PFSK-1 (cell line): ENCODE data around the gene KSR1.

Experiments used
- FOXP2 ChIP-seq: optimal IDR thresholded peaks from 2 replicates; pipeline ENCODE3; 2011; ENCODE audit warnings: borderline replicate concordance, control low read depth, inconsistent platforms; ENCODE audit not compliant: insufficient read depth; ENCODE audit errors: extremely low read length, extremely low read depth
- POLR2AphosphoS5 ChIP-seq: IDR thresholded peaks from 2 replicates; pipeline ENCODE4 v1.6.1; 2012; ENCODE audit warnings: low read depth, mild to moderate bottlenecking, control low read depth, low read length, moderate library complexity
- REST ChIP-seq, 2 experiments: IDR thresholded peaks; 2 replicates each; pipeline versions ENCODE4 v1.6.1 to v1.8.0; 2011 to 2012; ENCODE audit warnings: low read depth in 2 of 2, low read length in 2 of 2, control low read depth in 1 of 2, inconsistent platforms in 1 of 2, mild to moderate bottlenecking in 1 of 2, moderate library complexity in 1 of 2; ENCODE audit not compliant: insufficient read depth in 1 of 2
- SIN3A ChIP-seq: IDR thresholded peaks from 2 replicates; pipeline ENCODE4 v1.6.1; 2012; ENCODE audit warnings: mild to moderate bottlenecking, low read length, moderate library complexity, borderline replicate concordance; ENCODE audit not compliant: insufficient read depth
- TAF1 ChIP-seq: IDR thresholded peaks from 2 replicates; pipeline ENCODE4 v1.6.1; 2012; ENCODE audit warnings: low read length, control low read depth, borderline replicate concordance; ENCODE audit not compliant: insufficient read depth

KSR1 gene

GRCh38 chr17:27609611-27610303 lies 153.5 kb downstream of the KSR1 start:
- TF ChIP-seq SIN3A, result no peak
- TF ChIP-seq POLR2AphosphoS5, result no peak
- no peak for TF ChIP-seq FOXP2
- TF ChIP-seq TAF1, result no peak
- no peak for TF ChIP-seq REST (IDR thresholded peaks at IDR 0.05; ENCODE audit: insufficient read depth in 1 of 2, low read depth in 2 of 2, low read length in 2 of 2)

GRCh38 chr17:27610304-27610677 lies 154.0 kb downstream of the KSR1 start:
- TF ChIP-seq FOXP2 (no peak), POLR2AphosphoS5 (no peak), TAF1 (no peak), SIN3A (no peak), REST (IDR thresholded peaks at IDR 0.05; ENCODE audit: insufficient read depth in 1 of 2, low read depth in 2 of 2, low read length in 2 of 2) (no peak)

GRCh38 chr17:27612160-27612770 lies 156.0 kb downstream of the KSR1 start:
- no peak for TF ChIP-seq FOXP2
- no peak for TF ChIP-seq SIN3A
- no peak for TF ChIP-seq REST (IDR thresholded peaks at IDR 0.05; ENCODE audit: insufficient read depth in 1 of 2, low read depth in 2 of 2, low read length in 2 of 2)
- TF ChIP-seq TAF1, result no peak
- no peak for TF ChIP-seq POLR2AphosphoS5

GRCh38 chr17:27613433-27613832 lies 157.2 kb downstream of the KSR1 start:
- no peak for TF ChIP-seq POLR2AphosphoS5
- no peak for TF ChIP-seq FOXP2
- TF ChIP-seq TAF1, result no peak
- TF ChIP-seq SIN3A, result no peak
- TF ChIP-seq REST (IDR thresholded peaks at IDR 0.05; ENCODE audit: insufficient read depth in 1 of 2, low read depth in 2 of 2, low read length in 2 of 2), result no peak
